ENCODE measurements around the gene INTS1.

INTS1 gene

DNA sequence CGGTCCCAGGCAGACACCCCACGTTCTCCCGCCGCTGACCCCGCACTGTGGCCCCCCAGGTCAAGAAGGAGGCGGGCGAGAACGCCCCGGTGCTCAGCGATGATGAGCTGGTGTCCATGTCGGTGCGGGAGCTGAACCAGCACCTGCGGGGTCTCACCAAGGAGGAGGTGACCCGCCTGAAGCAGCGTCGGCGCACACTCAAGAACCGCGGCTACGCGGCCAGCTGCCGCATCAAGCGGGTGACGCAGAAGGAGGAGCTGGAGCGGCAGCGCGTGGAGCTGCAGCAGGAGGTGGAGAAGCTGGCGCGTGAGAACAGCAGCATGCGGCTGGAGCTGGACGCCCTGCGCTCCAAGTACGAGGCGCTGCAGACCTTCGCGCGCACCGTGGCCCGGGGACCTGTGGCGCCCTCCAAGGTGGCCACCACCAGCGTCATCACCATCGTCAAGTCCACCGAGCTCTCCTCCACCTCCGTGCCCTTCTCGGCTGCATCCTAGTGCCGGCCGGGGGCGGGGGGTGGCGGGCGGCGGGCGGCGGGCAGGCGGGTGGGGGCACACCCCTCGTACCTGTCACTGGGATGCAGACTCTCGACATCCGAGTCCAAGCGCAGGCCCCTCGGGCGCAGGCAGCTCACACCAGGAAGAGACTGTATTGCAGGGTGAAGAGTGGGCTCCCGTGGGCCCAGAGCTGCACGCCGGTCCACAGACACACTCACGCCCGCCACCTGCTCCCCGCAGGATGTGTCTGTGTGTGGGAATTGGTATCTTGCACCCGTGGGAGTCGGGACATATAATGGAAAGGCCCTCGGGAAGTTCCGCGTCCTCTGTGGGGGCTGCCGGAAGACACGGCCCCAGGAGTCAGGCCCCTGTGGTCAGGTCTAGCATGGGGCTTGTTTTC lies 35.9 kb upstream of the INTS1 start:
- no peak for TF ChIP-seq EGR1 (IDR thresholded peaks at IDR 0.05)
- TF ChIP-seq RAD21 (IDR thresholded peaks at IDR 0.05; ENCODE audit: low read depth) = no peak
- no peak for TF ChIP-seq CREB1 (IDR thresholded peaks at IDR 0.05; ENCODE audit: low read depth)
- no peak for TF ChIP-seq TEAD4 (IDR thresholded peaks at IDR 0.05)
- TF ChIP-seq EP300 (IDR thresholded peaks at IDR 0.05; ENCODE audit: borderline replicate concordance) = no peak
- TF ChIP-seq YY1 (IDR thresholded peaks at IDR 0.05; ENCODE audit: low read depth) = no peak
- TF ChIP-seq TAF1 (IDR thresholded peaks at IDR 0.05; ENCODE audit: low read depth) = no peak
- TF ChIP-seq, protein P1, sequence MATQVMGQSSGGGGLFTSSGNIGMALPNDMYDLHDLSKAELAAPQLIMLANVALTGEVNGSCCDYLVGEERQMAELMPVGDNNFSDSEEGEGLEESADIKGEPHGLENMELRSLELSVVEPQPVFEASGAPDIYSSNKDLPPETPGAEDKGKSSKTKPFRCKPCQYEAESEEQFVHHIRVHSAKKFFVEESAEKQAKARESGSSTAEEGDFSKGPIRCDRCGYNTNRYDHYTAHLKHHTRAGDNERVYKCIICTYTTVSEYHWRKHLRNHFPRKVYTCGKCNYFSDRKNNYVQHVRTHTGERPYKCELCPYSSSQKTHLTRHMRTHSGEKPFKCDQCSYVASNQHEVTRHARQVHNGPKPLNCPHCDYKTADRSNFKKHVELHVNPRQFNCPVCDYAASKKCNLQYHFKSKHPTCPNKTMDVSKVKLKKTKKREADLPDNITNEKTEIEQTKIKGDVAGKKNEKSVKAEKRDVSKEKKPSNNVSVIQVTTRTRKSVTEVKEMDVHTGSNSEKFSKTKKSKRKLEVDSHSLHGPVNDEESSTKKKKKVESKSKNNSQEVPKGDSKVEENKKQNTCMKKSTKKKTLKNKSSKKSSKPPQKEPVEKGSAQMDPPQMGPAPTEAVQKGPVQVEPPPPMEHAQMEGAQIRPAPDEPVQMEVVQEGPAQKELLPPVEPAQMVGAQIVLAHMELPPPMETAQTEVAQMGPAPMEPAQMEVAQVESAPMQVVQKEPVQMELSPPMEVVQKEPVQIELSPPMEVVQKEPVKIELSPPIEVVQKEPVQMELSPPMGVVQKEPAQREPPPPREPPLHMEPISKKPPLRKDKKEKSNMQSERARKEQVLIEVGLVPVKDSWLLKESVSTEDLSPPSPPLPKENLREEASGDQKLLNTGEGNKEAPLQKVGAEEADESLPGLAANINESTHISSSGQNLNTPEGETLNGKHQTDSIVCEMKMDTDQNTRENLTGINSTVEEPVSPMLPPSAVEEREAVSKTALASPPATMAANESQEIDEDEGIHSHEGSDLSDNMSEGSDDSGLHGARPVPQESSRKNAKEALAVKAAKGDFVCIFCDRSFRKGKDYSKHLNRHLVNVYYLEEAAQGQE (IDR thresholded peaks at IDR 0.05; ENCODE audit: low read depth) = no peak
- TF ChIP-seq FOXM1 (IDR thresholded peaks at IDR 0.05; ENCODE audit: borderline replicate concordance, low read depth) = no peak

DNA sequence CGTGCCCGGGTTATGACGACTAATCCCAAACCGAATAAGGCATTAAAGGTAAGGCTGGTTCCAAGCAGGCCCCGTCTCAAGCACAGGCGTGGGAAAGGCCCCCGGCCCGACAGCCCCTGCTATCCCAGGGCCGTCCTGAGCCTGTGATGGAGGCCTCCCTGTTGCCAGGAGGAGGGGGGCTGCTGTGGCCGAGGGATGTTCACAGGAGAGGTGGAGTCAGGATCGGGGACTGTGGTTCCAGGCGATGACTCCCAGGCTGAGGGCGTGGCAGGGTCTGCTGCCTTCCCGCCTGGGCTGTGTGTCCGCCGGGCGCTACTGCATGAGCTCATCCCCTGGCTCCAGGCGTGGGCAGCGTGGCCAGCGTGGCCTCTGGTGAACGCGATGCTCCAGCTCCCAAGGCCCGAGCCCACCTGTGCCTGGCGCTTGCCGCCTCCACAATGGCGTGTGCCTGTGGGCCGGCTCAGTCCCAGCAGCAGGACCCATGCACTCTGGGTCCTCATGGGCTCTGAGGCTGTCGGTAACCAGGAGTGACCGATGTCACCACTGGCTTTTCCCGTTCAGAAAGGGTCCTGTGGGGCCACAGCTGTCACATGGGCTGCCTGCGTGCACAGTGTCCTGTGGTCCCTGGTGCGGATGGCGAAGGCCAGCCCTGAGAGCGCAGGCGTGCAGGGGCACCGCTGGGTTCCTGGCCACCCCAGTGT lies 35.1 kb upstream of the INTS1 start:
- no peak for TF ChIP-seq TAF1 (IDR thresholded peaks at IDR 0.05; ENCODE audit: low read depth)
- no peak for TF ChIP-seq TEAD4 (IDR thresholded peaks at IDR 0.05)
- TF ChIP-seq, protein P2, sequence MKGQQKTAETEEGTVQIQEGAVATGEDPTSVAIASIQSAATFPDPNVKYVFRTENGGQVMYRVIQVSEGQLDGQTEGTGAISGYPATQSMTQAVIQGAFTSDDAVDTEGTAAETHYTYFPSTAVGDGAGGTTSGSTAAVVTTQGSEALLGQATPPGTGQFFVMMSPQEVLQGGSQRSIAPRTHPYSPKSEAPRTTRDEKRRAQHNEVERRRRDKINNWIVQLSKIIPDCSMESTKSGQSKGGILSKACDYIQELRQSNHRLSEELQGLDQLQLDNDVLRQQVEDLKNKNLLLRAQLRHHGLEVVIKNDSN (IDR thresholded peaks at IDR 0.05) = no peak
- 0 out of 2 replicates have a peak, but pooled peaks have one; percentile 25 for TF ChIP-seq ZBTB7A (IDR thresholded peaks at IDR 0.05; ENCODE audit: low read depth)
- no peak for TF ChIP-seq EGR1 (IDR thresholded peaks at IDR 0.05)

DNA sequence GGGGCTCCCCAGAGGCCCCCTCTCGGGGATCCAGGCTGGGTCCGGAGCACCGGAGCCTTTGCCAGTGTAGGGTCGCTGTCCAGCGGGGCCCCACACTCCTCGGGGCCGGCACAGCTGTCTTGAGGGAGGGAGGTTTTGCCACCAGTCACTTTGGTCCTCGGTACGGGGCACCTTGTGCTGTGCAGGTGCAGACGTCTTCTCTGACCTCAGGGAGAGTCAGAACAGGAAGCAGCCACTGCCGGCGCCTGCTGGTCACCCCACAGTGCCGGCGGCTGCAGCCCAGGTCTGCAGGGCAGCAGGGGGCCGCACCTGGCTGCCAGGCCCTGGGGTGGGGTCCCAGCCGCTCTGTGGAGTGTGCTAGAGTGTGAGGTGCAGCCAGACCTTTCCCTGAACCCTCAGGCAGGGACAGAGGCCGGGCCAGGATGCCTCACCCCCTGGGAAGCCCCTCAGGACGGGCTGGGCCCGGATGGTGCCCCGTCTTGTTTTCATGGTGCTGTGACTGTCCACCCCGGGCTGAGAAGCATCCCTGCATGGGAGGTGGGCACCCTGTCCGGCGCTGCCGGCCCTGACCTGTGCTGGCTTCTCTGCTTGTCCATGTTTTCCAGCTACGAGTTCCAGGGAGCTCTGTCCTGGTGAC lies 34.5 kb upstream of the INTS1 start:
- TF ChIP-seq CEBPB (IDR thresholded peaks at IDR 0.05) = no peak
- TF ChIP-seq, protein P3, sequence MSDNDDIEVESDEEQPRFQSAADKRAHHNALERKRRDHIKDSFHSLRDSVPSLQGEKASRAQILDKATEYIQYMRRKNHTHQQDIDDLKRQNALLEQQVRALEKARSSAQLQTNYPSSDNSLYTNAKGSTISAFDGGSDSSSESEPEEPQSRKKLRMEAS (IDR thresholded peaks at IDR 0.05) = no peak
- TF ChIP-seq, protein P1 (IDR thresholded peaks at IDR 0.05; ENCODE audit: low read depth) = peak; percentile 49; the same call in 1 of the 2 replicates

DNA sequence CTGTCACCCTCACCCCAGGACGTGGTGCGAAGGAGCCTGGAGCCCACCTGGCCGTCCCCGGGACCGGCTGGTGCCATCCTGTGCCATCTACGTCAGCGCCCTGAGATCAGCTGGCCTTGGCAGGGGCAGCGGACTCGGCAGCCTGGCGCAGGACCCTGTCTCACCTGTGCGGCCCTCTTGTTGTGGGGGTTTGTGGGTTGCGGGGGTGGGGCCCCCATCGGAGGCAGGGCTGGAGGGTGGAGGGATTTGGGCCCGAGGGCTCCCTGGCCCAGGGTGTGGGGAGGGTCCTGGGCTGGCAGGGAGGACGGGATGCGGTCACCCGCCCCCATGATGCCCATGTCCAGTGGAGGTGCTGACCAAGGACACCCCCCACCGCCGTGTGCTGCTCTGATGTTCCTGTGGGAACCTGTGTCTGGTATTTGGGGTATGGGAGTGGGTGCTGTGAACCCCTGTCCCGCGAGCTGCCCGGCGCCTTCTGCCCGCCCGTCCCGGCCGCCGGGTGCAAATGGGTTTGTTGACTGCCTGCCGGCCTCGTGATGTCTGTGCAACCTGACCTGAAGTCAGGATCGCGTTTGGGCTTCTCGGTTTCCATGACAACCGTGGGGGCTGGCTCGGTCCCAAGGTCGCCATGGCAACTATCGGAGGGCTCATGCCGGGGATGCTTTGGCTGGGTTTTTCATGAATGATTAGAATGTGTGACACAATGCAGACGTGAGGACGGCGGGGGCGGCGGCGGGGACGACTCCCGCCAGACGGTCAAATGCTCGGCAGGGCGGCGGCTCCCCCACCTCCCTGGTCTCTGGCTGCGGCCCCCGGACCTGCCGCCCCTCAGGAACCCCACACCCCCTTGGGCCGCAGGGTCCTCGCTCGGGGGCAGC lies 33.6 kb upstream of the INTS1 start:
- no peak for TF ChIP-seq FOXM1 (IDR thresholded peaks at IDR 0.05; ENCODE audit: borderline replicate concordance, low read depth)
- TF ChIP-seq TCF12 (IDR thresholded peaks at IDR 0.05; ENCODE audit: low read depth) = no peak
- TF ChIP-seq TEAD4 (IDR thresholded peaks at IDR 0.05) = peak; percentile 75
- no peak; the same call in 1 of the 2 replicates for TF ChIP-seq ZBTB7A (IDR thresholded peaks at IDR 0.05; ENCODE audit: low read depth)
- TF ChIP-seq EP300 (IDR thresholded peaks at IDR 0.05; ENCODE audit: borderline replicate concordance) = no peak
- no peak for TF ChIP-seq RAD21 (IDR thresholded peaks at IDR 0.05; ENCODE audit: low read depth)
- TF ChIP-seq YY1 (IDR thresholded peaks at IDR 0.05; ENCODE audit: low read depth) = no peak
- TF ChIP-seq TAF1 (IDR thresholded peaks at IDR 0.05; ENCODE audit: low read depth) = peak; percentile 12; the same call in 1 of the 2 replicates
- peak; percentile 63 for TF ChIP-seq EGR1 (IDR thresholded peaks at IDR 0.05)
- TF ChIP-seq, protein P2 (IDR thresholded peaks at IDR 0.05) = 0 out of 2 replicates have a peak, but pooled peaks have one; percentile 11
- TF ChIP-seq, protein P3 (IDR thresholded peaks at IDR 0.05) = no peak; the same call in 1 of the 2 replicates
- peak; percentile 85 for TF ChIP-seq NFIC (IDR thresholded peaks at IDR 0.05)
- no peak for TF ChIP-seq CREB1 (IDR thresholded peaks at IDR 0.05; ENCODE audit: low read depth)
